HepG2 (cell line): Measurements from ENCODE around the gene NDOR1. TPM values are rescaled to one million over a fixed set of nuclear protein-coding genes. Genes with fewer than 3 reads are reported as not detected.

Experiments
- ARID3A ChIP-seq: IDR thresholded peaks from 2 replicates; pipeline ENCODE4 v1.6.1; 2012; ENCODE audit warnings: low read depth, low read length, improper control_type of control experiment
- CSRNP2 ChIP-seq: sonication (generic); formaldehyde crosslinking; conservative IDR thresholded peaks from 2 replicates; pipeline ENCODE4 v1.8.0; 2022; ENCODE audit warnings: low read depth, missing genetic modification reagents
- DBP ChIP-seq: sonication (generic); formaldehyde crosslinking; IDR thresholded peaks from 2 replicates; pipeline ENCODE4 v1.4.0; 2020; ENCODE audit warnings: missing genetic modification reagents; ENCODE audit errors: not compliant biosample characterization
- DDIT3 ChIP-seq: sonication (generic); formaldehyde crosslinking; IDR thresholded peaks from 2 replicates; pipeline ENCODE4 v1.4.0; 2020; ENCODE audit warnings: mild to moderate bottlenecking, missing genetic modification reagents
- MIXL1 ChIP-seq: IDR thresholded peaks from 2 replicates; pipeline ENCODE4 v1.6.1; 2016
- NAIF1 ChIP-seq: sonication (generic); formaldehyde crosslinking; IDR thresholded peaks from 2 replicates; pipeline ENCODE4 v1.5.0; 2020; ENCODE audit warnings: mild to moderate bottlenecking, missing genetic modification reagents, borderline replicate concordance
- NFRKB ChIP-seq: fragments of 450-650 bp; IDR thresholded peaks from 2 replicates; pipeline ENCODE4 v1.6.1; 2017
- NKX3-1 ChIP-seq: sonication (generic); formaldehyde crosslinking; IDR thresholded peaks from 2 replicates; pipeline ENCODE4 v1.5.0; 2020; ENCODE audit warnings: missing genetic modification reagents
- SNAPC2 ChIP-seq: sonication (generic); formaldehyde crosslinking; IDR thresholded peaks from 2 replicates; pipeline ENCODE4 v1.8.1; 2022; ENCODE audit warnings: mild to moderate bottlenecking, missing genetic modification reagents
- SOX13 ChIP-seq, 3 experiments: fragments of 450-650 bp in 1 of 3; sonication (generic) in 1 of 3; formaldehyde crosslinking in 1 of 3; IDR thresholded peaks in 2 of 3; conservative IDR thresholded peaks in 1 of 3; 2 replicates each; pipeline versions ENCODE4 v1.5.0 to v1.6.1; 2016 to 2020; ENCODE audit warnings: antibody characterized with exemption in 1 of 3, mild to moderate bottlenecking in 1 of 3, missing compliant biosample characterization in 1 of 3, missing genetic modification reagents in 1 of 3, moderate library complexity in 1 of 3
- TOPORS ChIP-seq: sonication (generic); formaldehyde crosslinking; IDR thresholded peaks from 2 replicates; pipeline ENCODE4 v1.8.0; 2023; ENCODE audit warnings: mild to moderate bottlenecking, missing genetic modification reagents
- ZMAT3 ChIP-seq: sonication (generic); formaldehyde crosslinking; conservative IDR thresholded peaks from 2 replicates; pipeline ENCODE4 v1.7.0; 2021; ENCODE audit warnings: missing genetic modification reagents
- ZNF260 ChIP-seq: sonication (generic); formaldehyde crosslinking; IDR thresholded peaks from 2 replicates; pipeline ENCODE4 v1.4.0; 2020; ENCODE audit warnings: missing genetic modification reagents, low read depth, mild to moderate bottlenecking, borderline replicate concordance
- ZNF615 ChIP-seq: sonication (generic); formaldehyde crosslinking; IDR thresholded peaks from 2 replicates; pipeline ENCODE4 v1.5.0; 2020; ENCODE audit warnings: mild to moderate bottlenecking, missing genetic modification reagents, borderline replicate concordance
- ZZZ3 ChIP-seq: sonication (generic); formaldehyde crosslinking; IDR thresholded peaks from 2 replicates; pipeline ENCODE4 v1.4.0; 2020; ENCODE audit warnings: missing genetic modification reagents, mild to moderate bottlenecking, borderline replicate concordance
- polyA plus RNA-seq, 8 experiments: library from polyadenylated mRNA; depleted of rRNA in 3 of 8; stranded (reverse) in 7 of 8; unstranded in 1 of 8; fragments of >200 nt; fragmentation: Illumina TruSeq in 4 of 8; extraction: Trizol in 4 of 8; gene quantifications; 2 replicates each; pipeline versions ENCODE4 v1.2.1 to v1.2.3, GENCODE V29; 2011 to 2016; ENCODE audit warnings: low read depth in 4 of 8, missing spikeins in 1 of 8, mixed read lengths in 1 of 8; ENCODE audit not compliant: insufficient read depth in 1 of 8
- total RNA-seq, 5 experiments: library from RNA; depleted of rRNA; stranded (reverse); fragments of >200 nt; fragmentation: Illumina TruSeq; extraction: Trizol; gene quantifications; 2 replicates each; pipeline ENCODE4 v1.2.3, GENCODE V29; 2016; ENCODE audit warnings: low read depth in 1 of 5
- TF ChIP-seq, protein P1 (sequence below): sonication (generic); formaldehyde crosslinking; IDR thresholded peaks from 2 replicates; pipeline ENCODE4 v1.5.0; 2020; ENCODE audit warnings: mild to moderate bottlenecking, missing genetic modification reagents
- TF ChIP-seq, protein P2 (sequence below): sonication (generic); formaldehyde crosslinking; IDR thresholded peaks from 2 replicates; pipeline ENCODE4 v1.5.0; 2020; ENCODE audit warnings: missing genetic modification reagents

Gene NDOR1
- total and polyA plus RNA-seq, 2 of the 13 experiments (the other 11 are each of a cell fraction or from before 2014, with no cell fraction given), result 3.6 to 8.7 TPM

- TF ChIP-seq TOPORS (CRISPR knock-in tag), result peak; percentile 39; the same call in 1 of the 2 replicates
- TF ChIP-seq NFRKB, result no peak
- TF ChIP-seq, protein P1, sequence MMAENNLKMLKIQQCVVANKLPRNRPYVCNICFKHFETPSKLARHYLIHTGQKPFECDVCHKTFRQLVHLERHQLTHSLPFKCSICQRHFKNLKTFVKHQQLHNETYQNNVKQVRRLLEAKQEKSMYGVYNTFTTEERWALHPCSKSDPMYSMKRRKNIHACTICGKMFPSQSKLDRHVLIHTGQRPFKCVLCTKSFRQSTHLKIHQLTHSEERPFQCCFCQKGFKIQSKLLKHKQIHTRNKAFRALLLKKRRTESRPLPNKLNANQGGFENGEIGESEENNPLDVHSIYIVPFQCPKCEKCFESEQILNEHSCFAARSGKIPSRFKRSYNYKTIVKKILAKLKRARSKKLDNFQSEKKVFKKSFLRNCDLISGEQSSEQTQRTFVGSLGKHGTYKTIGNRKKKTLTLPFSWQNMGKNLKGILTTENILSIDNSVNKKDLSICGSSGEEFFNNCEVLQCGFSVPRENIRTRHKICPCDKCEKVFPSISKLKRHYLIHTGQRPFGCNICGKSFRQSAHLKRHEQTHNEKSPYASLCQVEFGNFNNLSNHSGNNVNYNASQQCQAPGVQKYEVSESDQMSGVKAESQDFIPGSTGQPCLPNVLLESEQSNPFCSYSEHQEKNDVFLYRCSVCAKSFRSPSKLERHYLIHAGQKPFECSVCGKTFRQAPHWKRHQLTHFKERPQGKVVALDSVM (CRISPR knock-in tag), result no peak
- TF ChIP-seq ZMAT3 (CRISPR knock-in tag), result peak; percentile 95
- TF ChIP-seq, protein P2, sequence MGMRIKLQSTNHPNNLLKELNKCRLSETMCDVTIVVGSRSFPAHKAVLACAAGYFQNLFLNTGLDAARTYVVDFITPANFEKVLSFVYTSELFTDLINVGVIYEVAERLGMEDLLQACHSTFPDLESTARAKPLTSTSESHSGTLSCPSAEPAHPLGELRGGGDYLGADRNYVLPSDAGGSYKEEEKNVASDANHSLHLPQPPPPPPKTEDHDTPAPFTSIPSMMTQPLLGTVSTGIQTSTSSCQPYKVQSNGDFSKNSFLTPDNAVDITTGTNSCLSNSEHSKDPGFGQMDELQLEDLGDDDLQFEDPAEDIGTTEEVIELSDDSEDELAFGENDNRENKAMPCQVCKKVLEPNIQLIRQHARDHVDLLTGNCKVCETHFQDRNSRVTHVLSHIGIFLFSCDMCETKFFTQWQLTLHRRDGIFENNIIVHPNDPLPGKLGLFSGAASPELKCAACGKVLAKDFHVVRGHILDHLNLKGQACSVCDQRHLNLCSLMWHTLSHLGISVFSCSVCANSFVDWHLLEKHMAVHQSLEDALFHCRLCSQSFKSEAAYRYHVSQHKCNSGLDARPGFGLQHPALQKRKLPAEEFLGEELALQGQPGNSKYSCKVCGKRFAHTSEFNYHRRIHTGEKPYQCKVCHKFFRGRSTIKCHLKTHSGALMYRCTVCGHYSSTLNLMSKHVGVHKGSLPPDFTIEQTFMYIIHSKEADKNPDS (CRISPR knock-in tag), result no peak
- TF ChIP-seq ARID3A, result no peak
- TF ChIP-seq ZNF260, result no peak
- TF ChIP-seq ZZZ3 (CRISPR knock-in tag), result no peak
- TF ChIP-seq DDIT3 (CRISPR knock-in tag), result no peak
- TF ChIP-seq MIXL1 (CRISPR knock-in tag), result peak; percentile 51; the same call in 1 of the 2 replicates
- no peak for TF ChIP-seq ZNF615 (CRISPR knock-in tag)
- no peak for TF ChIP-seq DBP (CRISPR knock-in tag)
- TF ChIP-seq NAIF1 (CRISPR knock-in tag), result no peak
- TF ChIP-seq SOX13 (IDR thresholded peaks at IDR 0.05), result no peak
- TF ChIP-seq SOX13 (CRISPR knock-in tag; conservative IDR thresholded peaks at IDR 0.05 in 1 of 2, IDR thresholded peaks at IDR 0.05 in 1 of 2), result peak in 1 of 2 experiments; percentile 63; a peak in 2 of 4 replicates
- peak; percentile 78; the same call in 1 of the 2 replicates for TF ChIP-seq SNAPC2 (CRISPR knock-in tag)
- TF ChIP-seq CSRNP2 (CRISPR knock-in tag), result no peak
- no peak for TF ChIP-seq NKX3-1 (CRISPR knock-in tag)
These were observed 4.9 kb upstream of the NDOR1 start, which contains the start of gene TPRN (continued) for GRCh38 chr9:137200311-137201204.
